Panc1 (cell line): ENCODE data around the gene CX3CL1.

Experiments
- CTCF ChIP-seq: fragments of 450-650 bp; IDR thresholded peaks from 2 replicates; pipeline ENCODE4 v1.5.1; 2017; ENCODE audit warnings: mild to moderate bottlenecking
- POLR2AphosphoS5 ChIP-seq: IDR thresholded peaks from 2 replicates; pipeline ENCODE4 v1.6.1; 2012; ENCODE audit warnings: mild to moderate bottlenecking, low read depth, low read length, moderate library complexity
- REST ChIP-seq, 2 experiments: IDR thresholded peaks; 2 replicates each; pipeline ENCODE4 v1.6.1; 2011 to 2012; ENCODE audit warnings: low read depth in 2 of 2, control low read depth in 1 of 2, low read length in 1 of 2, mild to moderate bottlenecking in 1 of 2, moderate library complexity in 1 of 2; ENCODE audit not compliant: insufficient read depth in 1 of 2
- SIN3A ChIP-seq: IDR thresholded peaks from 2 replicates; pipeline ENCODE4 v1.6.1; 2012; ENCODE audit warnings: low read depth, mild to moderate bottlenecking, low read length, moderate library complexity, borderline replicate concordance; ENCODE audit not compliant: insufficient read depth

GRCh38 chr16:57419506-57419905, 47.2 kb downstream of the CX3CL1 start:
- TF ChIP-seq CTCF (no peak), REST (IDR thresholded peaks at IDR 0.05; ENCODE audit: insufficient read depth in 1 of 2, low read depth in 2 of 2, low read length in 1 of 2) (no peak), SIN3A (no peak), POLR2AphosphoS5 (no peak)
